ENCODE measurements around the gene MTMR3. TPM values are rescaled to one million over a fixed set of nuclear protein-coding genes. Genes with fewer than 3 reads are reported as not detected.

The MTMR3 gene
- total RNA-seq, 6 donors from 2014 or later: 50.3 to 117 (median 70.9) TPM

DNA sequence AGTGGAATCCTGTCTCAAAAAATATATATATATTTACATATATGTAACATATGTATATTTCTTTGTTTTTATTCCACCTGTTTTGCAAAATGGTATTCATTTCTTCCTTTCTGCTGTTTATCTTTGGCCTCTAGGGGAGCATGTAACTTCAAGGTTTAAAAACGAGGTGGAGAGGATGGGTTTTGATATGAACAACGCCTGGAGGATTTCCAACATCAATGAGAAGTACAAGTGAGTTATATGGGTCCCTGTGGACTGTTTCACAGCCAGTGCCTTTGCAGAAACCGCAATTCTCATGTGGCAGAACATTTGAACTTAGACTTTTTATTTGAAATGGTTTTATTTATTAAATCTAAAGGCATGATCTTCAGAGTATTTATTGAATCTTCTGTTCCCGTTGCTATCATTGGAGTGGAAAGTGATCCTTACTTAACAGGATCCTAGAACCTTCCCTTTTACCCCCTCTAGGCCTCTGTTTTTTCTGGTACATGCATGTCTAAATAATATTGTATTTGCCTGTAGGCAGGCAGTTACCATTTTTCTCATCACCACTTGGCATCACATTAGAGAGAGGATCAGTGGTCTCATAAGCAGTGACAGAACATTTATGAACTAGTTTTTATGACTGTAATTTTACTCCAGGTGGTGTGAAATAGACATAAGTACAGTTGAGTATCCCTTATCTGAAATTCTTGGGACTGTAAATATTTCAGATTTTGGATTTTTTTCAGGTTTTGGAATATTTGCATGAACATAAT, 115.8 kb downstream of the MTMR3 start:
- no peaks in the 10 kb centered on the region for H3K9me3 ChIP-seq
- H3K27me3 ChIP-seq: no peaks in the 10 kb centered on the region
- no peak for ATAC-seq (ENCODE audit: low FRiP score in 2 of 2)
- H3K4me3 ChIP-seq: no peak overlapping the region
- WGBS, 2 donors: 72 to 75% methylated on average over 4 of the region's 4 CpGs
- no peak overlapping the region for H3K27ac ChIP-seq
- DNase-seq: no peak
- H3K36me3 ChIP-seq: peaks cover 0 to 36% (median 20%) of the 10 kb centered on the region in 4 donors
- no peak for TF ChIP-seq POLR2A (IDR thresholded peaks at IDR 0.05)
- TF ChIP-seq CTCF (IDR thresholded peaks at IDR 0.05): no peak
- no peak for TF ChIP-seq EP300 (IDR thresholded peaks at IDR 0.05)
- TF ChIP-seq POLR2AphosphoS5 (IDR thresholded peaks at IDR 0.05): no peak
- H3K4me1 ChIP-seq: peaks cover 0 to 11% (median 9%) of the 10 kb centered on the region in 4 donors

- no peaks in the 10 kb centered on the region for H3K9me3 ChIP-seq
- 90 to 96% methylated on average over 2 of the region's 2 CpGs for WGBS, 2 donors
- H3K27ac ChIP-seq: no peak overlapping the region
- TF ChIP-seq EP300 (IDR thresholded peaks at IDR 0.05): no peak
- no peak for TF ChIP-seq POLR2AphosphoS5 (IDR thresholded peaks at IDR 0.05)
- TF ChIP-seq POLR2A (IDR thresholded peaks at IDR 0.05): no peak
- TF ChIP-seq CTCF (IDR thresholded peaks at IDR 0.05): no peak
- no peaks in the 10 kb centered on the region for H3K27me3 ChIP-seq
- H3K4me1 ChIP-seq: peaks cover 0 to 5% (median 4%) of the 10 kb centered on the region in 4 donors
- H3K4me3 ChIP-seq: no peak overlapping the region
- DNase-seq (no peak), ATAC-seq (ENCODE audit: low FRiP score in 2 of 2) (no peak)
- H3K36me3 ChIP-seq: peaks cover 0 to 47% (median 21%) of the 10 kb centered on the region in 4 donors
Measured at GRCh38 chr22:30000566-30000965, 117.6 kb downstream of the MTMR3 start.

- no peak overlapping the region for H3K27ac ChIP-seq
- no peaks in the 10 kb centered on the region for H3K27me3 ChIP-seq
- ATAC-seq (ENCODE audit: low FRiP score in 2 of 2): no peak
- H3K4me3 ChIP-seq: no peak overlapping the region
- peaks cover 0 to 5% (median 4%) of the 10 kb centered on the region in 4 donors for H3K4me1 ChIP-seq
- H3K9me3 ChIP-seq: no peaks in the 10 kb centered on the region
- WGBS, 2 donors: 90 to 100% methylated on average over 3 of the region's 3 CpGs
- H3K36me3 ChIP-seq: peaks cover 0 to 50% (median 25%) of the 10 kb centered on the region in 4 donors
- DNase-seq: no peak
- TF ChIP-seq POLR2A (IDR thresholded peaks at IDR 0.05) (no peak), CTCF (IDR thresholded peaks at IDR 0.05) (no peak), POLR2AphosphoS5 (IDR thresholded peaks at IDR 0.05) (no peak), EP300 (IDR thresholded peaks at IDR 0.05) (no peak)
Measured at GRCh38 chr22:30001459-30001858, 118.5 kb downstream of the MTMR3 start.

GRCh38 chr22:30002861-30003486, 120.0 kb downstream of the MTMR3 start:
- WGBS, 2 donors: 82 to 87% methylated on average over 4 of the region's 4 CpGs
- Histone ChIP-seq H3K9me3 (no peaks in the 10 kb centered on the region), H3K27me3 (no peaks in the 10 kb centered on the region), H3K4me3 (no peak overlapping the region), H3K27ac (no peak overlapping the region), H3K4me1 (peaks cover 0 to 5% (median 4%) of the 10 kb centered on the region in 4 donors), H3K36me3 (peaks cover 6 to 65% (median 35%) of the 10 kb centered on the region in 4 donors)
- no peak for ATAC-seq (ENCODE audit: low FRiP score in 2 of 2)
- TF ChIP-seq EP300 (IDR thresholded peaks at IDR 0.05): no peak
- no peak for TF ChIP-seq POLR2A (IDR thresholded peaks at IDR 0.05)
- TF ChIP-seq POLR2AphosphoS5 (IDR thresholded peaks at IDR 0.05): no peak
- no peak for TF ChIP-seq CTCF (IDR thresholded peaks at IDR 0.05)
- no peak for DNase-seq
